ENCODE data around the gene TRIM3.

DNA sequence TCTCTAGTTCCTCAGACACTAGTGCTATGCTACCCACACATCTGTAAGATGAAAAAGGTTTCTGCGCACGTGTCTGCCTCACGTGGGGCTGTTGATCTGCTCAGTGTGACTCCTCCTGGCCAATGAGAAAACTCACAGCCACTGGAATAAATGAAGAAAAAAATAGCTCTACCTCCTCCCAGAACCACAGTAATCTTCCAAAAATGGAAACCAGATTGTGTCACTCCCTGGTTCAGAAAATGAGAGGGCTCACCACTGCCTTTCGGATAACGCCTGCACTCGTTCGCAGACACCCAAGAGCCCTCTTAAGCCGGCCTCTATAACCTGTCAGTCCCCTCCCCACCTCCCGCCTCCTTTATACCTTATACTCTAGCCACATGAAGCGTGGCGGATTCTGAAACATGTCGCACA lies 59.9 kb downstream of the TRIM3 start:
- TF ChIP-seq, protein P1, sequence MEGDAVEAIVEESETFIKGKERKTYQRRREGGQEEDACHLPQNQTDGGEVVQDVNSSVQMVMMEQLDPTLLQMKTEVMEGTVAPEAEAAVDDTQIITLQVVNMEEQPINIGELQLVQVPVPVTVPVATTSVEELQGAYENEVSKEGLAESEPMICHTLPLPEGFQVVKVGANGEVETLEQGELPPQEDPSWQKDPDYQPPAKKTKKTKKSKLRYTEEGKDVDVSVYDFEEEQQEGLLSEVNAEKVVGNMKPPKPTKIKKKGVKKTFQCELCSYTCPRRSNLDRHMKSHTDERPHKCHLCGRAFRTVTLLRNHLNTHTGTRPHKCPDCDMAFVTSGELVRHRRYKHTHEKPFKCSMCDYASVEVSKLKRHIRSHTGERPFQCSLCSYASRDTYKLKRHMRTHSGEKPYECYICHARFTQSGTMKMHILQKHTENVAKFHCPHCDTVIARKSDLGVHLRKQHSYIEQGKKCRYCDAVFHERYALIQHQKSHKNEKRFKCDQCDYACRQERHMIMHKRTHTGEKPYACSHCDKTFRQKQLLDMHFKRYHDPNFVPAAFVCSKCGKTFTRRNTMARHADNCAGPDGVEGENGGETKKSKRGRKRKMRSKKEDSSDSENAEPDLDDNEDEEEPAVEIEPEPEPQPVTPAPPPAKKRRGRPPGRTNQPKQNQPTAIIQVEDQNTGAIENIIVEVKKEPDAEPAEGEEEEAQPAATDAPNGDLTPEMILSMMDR (conservative IDR thresholded peaks at IDR 0.05; ENCODE audit: low read depth, low read length): no peak
- no peak for TF ChIP-seq RFX5 (IDR thresholded peaks at IDR 0.05; ENCODE audit: low read depth, low read length)
- no peak for TF ChIP-seq MAZ (IDR thresholded peaks at IDR 0.05; ENCODE audit: borderline replicate concordance, low read depth, low read length)
- TF ChIP-seq ELK1 (IDR thresholded peaks at IDR 0.05; ENCODE audit: borderline replicate concordance, low read depth, low read length): no peak
- no peak for TF ChIP-seq MXI1 (IDR thresholded peaks at IDR 0.05; ENCODE audit: borderline replicate concordance, low read depth, low read length)
- no peak for TF ChIP-seq POLR2A (IDR thresholded peaks at IDR 0.05; ENCODE audit: low read depth, low read length)
